GM21515 (cell line): ENCODE results near the gene HNRNPAB.

Source experiments
- ATAC-seq: cut with Tn5 transposase; IDR thresholded peaks from one replicate; pipeline ENCODE4 v1.9.1; 2021; ENCODE audit not compliant: unreplicated experiment

HNRNPAB gene

DNA sequence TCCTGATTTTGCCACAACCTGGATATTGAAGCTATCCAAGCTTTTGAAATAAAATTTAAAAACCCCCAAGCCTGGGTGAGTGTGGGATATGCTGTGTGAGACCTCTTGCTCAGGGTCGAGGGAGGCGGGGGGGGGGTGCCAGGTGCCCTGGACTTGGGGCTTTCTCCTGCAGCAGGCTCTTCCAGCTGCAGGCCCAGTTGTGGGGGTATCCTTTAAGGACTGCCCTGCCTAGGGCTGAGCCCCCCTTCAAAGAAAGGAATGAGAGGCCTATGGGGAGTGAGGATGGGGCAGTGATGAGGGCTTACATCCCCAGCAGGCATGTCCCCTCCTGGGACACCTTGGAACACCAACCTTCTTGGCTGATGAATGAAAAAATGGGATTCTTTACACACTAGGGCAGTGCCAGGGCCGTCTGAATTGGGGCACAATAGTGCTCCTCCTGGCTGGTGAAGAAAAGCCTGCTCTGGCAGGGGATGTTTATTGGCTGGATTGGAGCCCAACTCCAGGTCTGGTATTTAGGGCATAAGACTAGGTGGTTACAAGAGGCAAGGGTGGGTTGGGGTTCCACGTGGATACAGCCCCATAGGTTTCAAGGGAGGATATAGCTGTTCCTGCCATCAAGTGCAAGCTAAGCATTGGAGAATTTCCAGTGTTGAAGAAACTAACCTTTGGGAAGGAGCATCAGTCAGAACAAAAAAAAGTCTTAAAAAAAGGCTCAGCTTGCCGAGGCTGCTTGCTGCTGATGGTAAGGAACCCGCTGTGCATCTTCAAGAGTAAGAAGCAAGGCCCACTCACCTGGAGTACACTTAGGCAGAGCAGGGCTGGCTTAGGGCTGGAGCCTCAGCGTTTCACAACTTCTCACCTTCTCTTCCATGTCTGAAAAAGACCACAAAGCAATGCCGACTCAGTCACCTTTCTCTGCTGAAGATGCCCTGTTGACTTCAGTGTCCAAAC, 7.0 kb downstream of the HNRNPAB start:
- ATAC-seq = no peak

DNA sequence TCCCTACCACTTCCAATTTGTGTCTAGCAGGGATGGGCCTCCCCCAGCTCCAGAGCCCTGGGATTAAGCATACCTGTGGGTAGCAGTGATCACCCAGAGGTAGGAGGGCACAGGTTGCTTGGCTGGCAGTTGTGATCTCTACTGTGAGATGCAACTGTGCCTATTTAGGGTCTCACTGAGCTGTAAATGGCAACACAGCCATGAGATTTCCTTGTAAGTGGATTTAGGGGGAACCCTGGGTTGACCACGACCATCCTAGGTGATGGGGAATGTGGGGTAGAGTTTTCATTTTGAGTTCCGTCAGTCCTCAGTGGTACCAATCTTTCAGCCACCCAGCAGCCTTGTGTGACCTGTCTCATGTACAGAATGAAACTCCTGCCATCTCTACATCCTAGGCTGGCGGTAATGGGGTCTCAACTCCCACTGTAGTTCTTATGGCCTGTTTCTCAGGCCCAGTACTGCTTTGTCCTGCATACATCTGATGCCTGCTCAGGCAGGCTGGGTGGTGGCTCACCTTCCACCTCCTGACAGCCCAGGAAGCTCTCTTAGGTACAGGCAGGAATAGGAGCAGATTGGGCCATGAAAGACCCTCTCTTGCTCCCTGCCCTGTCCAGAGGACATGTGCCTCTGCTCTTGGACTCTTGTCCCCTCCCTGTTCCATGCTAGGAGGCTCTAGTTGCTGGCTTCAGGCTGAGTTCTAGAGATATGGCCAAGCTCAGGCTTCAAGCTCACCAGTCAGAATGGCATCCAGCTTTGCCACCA, 8.1 kb downstream of the HNRNPAB start:
- ATAC-seq = no peak

DNA sequence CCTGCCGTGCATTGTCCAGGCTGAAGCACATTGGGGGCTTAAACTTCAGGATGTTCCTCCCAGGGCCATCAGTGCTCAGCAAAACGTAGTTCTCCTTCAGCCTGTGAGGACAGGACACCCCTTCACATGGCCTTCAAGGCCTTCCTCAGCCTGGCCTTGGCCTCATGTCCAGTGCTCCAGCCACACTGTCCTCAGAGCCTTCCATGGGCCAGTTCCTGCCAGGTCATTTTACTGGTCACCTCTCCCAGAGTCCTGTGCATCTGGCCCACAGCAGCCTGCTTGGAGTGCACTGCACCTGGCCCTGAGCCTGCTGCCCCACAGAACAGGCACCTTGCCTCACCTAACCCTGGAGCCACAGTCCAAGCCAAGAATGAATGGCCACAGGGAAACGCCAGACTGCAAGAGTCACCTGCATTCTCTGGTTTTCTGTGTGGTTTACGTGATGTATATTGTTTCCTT, 8.7 kb downstream of the HNRNPAB start:
- ATAC-seq = no peak

DNA sequence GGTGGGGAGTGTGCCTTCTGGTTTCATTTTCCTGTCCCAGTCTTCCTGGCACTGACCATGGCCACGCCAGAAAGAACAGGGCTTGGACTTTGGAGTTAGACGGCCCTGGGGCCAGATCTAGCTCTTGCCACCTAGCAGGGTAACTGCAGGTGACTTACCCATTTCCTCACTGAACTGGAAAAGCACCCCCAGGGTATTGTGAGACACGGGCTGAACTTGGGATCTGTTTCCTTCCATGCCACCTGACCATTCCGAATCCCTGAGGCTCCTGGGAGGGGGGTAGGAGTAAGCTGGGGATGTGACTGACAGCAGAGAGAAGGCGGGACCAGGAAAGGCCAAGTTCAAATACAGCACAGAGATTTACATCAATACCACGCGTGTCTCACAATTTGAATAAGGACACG, 9.4 kb downstream of the HNRNPAB start:
- no peak for ATAC-seq

DNA sequence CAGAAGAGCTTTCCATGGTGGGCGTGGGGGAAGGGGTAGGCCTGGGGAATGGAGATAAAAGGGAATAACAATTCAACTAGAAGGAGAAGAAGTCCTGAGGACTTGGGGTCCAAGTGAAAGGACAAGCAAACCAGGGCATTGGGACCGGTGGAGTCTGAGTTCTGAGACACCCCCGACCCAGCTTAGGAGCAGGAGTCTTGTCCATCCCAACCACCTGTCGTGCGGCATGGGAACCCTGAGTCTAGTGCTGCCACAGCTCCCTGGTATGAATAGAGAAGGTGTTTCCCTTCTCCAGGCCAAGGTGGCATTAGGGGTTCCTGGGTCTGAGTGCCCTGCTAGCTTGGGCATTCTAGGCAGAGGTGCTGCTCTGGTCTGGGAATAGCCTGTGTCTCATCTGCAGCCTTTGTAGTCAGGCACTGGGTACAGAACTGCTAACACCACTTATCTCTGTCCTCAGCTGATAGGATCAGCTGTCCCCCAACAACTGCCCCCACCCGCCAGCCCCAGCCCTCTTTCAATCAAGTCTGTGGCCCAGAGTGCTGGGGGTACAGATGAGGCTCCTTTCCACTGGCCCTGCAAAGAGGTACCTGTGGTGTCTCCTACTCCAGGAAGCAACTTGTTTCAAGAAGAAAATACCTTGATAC, 9.9 kb downstream of the HNRNPAB start:
- ATAC-seq = no peak

DNA sequence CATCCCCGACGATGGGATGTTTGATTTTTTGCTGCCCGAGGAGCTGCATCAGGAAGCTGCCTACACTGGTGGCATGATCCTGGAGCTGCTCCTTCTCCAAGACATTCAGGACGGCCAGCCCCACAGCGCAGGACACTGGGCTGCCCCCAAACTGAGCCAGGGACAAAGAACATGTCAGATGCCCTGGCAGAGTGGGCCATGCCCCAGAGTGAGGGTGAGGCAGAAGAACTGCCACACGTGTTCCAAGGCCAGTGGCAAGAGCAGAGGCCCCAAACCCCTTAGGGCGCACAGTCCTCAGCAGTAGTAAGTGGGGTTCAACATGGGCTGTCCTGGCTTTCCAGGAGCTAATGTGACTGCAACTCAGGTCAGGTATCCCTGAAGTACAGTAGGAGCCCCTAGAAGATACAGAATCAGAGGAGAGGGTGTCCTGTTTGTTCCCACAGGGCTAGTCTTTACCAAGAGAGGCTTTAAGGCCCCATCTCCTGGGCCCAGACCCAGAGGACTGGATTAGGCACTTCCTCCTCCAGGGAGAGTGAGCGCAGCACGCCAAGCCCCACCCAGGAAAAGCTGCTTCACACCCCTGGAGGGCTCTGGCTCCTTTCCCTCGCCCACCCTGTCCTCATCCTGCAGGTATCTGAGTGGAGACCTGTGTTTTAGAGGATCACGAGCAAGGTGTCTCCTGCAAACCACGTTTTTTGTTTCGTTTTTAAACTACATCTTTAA, 11.1 kb downstream of the HNRNPAB start:
- ATAC-seq = no peak

DNA sequence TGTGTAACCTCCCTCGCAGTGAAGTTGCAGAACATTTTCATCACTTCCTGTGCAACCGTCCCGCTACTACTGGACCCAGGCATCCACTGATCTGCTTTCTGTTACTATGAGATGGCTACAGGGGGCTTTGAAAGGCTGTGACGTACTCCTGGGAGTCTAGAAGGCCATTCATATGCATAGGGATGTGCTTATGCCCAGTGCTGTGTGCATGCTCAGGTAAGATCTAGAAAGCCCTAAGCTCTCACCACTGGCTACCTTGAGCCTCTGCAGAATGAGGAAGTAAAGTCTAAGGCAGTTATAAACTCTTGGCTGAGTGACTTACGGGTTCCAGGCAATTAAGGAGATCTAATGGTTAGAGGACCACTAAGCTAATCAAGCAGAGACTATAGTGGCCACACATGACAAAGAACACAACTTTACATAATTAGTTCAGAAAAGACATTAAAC, 11.8 kb downstream of the HNRNPAB start:
- ATAC-seq = no peak

DNA sequence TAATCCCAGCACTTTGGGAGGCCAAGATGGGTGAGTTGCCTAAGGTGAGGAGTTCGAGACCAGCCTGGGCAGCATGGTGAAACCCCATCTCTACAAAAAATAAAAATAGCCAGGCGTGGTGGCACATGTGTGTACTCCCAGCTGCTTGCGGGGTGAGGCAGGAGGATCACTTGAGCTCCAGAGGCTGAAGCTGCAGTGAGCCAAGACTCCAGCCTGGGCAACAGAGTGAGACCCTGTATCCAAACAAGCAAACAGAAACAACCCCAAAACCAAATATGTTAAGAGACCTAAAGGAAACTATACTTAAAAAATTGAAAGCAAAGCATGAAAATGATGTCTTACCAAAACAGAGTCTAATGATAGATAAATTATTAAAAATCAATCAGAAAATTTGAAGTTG, 12.4 kb downstream of the HNRNPAB start:
- ATAC-seq = no peak

DNA sequence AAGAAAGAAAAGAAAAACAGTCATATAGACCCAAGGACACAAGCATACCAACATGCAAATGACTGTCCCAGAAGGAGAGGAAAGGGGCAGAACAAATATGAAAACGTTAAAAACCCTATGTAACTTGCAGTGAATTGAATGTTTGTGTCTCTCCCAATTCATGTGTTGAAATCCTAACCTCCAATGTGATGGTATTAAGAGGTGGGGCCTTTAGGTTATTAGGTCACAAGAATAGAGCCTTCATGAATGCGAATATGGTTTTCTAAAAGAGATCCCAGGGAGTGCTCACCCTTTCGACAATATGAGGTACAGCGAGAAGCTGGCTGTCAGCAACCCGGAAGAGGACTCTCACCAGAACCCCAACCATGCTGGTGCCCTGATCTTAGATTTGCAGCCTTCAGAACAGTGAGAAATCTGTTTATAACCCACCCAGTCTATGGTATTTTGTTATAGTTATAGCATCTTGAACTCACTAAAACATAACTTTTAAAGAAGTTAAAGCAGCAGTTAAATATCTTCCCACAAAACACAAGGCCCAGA, 14.0 kb downstream of the HNRNPAB start:
- no peak for ATAC-seq

DNA sequence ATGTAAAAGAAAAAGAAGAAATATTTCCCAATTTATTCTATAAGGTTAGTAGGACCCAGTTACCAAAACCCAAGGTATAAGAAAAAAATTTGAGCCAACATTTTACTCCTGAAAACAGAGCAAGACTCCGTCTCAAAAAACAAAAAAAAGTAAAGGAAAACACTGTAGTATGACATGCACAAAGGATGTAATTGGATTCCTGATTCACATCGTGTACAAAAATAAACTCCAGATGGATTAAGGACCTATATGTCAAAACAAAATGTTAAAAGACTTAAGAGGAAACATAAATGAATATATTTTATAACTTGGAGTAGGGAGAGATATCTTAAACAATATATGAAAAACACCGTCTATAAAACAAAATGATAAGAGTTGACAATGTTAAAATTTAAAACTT, 14.5 kb downstream of the HNRNPAB start:
- no peak for ATAC-seq

DNA sequence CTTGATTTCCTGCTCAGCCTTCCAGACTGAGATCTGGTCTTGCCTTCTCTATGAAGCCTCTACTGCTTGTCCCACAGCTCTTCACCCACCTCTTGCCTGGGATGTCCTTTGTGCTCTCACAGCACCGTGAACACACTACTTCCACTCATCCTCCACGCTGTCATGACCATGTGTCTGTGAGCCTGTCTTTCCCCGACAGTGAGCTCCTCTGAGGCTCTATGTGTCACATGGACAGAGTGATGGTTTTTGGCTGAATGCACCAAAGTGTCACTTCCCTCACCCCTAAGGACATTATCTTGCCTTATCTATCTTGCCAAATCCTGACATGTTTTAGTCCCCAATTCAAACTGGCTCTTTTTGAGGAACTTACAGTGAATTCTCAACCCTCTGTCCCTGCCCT, 16.9 kb downstream of the HNRNPAB start:
- ATAC-seq = no peak

DNA sequence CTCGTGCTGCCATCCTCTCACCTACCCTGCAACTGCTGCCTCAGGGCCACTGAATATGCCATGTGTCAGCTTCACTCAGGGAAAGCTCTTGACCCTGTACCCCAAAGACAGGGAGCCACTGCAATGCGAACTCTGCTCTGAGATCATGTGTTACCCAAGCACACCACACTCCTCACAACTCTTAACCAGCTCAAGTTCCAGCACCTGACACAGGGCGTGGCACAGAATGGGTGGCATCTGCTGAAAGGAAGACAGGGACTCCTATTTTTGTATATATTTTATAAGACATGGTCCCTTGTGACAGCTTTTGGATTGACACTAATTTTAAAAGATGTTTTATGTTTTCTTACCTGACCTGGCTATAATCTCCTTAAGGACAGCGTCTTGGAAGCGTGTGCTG, 17.5 kb downstream of the HNRNPAB start:
- ATAC-seq = no peak

DNA sequence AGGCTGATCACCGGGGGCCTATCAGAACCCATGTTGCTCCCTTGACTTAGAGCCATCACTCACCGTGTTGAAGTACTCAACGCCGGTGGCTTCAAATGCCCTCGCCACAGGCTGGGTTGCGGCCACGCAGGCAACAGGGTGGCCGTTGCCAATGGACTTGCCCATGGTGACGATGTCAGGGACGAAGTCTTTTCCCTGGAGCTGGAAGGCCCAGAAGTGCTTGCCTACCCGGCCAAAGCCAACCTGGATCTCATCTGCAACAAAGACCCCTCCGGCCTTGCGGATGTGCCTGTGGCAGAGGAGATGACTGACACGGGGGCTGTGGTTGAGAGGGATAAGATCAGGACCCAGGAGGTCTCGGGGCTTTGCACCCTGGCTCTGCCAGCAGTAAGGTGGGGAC, 18.0 kb downstream of the HNRNPAB start:
- ATAC-seq = no peak

DNA sequence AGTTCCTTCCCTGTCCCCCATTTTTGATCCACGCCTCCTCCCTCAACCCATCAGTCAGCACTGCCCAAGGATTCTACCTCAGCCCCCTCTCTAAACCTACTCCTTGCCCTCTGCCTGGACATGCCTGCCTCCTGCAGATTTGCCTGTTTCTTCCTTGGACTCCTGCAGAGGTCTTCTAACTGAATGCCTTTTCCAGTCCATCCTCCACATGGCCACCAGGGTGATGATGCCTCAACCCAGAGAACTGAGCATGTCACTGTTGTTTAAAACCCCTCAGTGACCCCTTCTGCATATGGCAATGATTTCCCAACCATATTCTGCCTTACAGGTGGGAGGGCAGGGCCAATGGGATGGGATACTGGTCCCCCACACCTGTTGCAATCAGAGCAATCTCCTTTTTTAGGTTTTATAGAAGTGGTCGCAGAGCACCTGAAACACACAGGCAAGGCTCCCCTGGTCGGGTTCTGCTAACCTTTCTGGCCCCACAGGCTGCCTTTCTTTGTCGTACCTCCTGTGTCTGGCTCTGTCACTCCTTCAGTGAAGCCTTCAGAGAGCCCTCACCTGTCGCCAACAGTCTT, 19.0 kb downstream of the HNRNPAB start:
- ATAC-seq = no peak

DNA sequence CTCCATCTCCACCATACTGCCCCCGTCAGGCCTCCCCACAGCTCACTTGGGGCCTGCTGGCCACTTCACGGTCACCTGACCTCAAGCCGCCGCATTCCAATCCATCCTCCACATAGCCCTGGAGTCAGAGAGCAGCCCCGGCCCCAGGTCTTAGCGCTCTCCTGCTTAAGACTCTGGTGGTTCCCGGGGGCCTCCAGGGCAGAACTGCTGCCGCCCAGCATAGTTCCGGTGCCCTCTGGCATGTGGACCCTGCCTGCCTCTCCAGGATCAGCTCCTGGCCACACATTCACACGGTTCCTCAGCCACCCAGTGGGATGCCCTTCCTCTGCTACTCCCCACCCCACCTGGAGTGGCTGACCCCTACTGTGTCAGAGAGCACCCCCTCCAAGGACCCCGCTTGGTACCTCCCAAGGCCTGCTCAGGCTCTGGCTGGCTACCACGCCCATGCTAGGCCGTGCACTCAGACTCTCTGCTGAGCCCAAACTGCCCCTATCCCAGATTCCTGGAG, 19.5 kb downstream of the HNRNPAB start:
- ATAC-seq = no peak

DNA sequence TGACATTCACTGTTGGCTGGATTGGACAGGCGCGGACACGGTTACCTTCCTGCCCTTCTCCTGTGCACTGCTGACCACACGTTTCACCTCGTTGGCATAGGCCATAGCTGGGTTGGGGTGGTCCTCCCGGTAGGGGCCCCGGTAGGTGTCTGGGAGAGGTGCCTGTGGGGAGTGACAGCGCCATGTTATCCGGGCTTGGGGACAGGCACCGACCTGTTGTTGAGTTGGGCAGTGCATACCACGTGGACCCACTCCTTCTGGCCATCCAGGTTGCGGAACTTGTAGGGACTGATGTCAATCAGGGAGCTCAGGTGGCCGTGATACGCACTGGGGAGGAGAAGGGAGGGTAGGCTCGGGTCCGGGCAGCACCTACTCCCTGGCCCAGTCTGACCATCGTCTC, 20.1 kb downstream of the HNRNPAB start:
- ATAC-seq = no peak

DNA sequence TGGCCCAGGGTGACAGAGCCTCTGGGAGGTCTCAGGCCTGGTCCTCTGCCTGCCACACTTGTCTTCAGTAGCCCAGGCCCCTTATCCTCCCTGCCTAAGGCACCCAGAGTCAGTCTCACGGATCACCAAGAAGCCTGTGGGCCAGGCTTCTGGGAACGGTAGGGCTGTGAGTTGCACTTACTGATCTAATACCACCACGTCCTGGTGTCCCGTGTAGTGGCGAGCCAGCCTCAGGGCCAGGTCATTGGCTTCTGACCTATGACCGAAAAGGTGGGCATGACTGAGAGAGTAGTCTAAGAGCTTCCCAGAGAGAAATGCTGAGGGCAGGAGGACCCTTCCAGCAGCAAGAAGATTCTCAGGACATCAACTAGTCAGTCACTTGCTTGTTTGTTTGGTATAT, 20.8 kb downstream of the HNRNPAB start:
- no peak for ATAC-seq

DNA sequence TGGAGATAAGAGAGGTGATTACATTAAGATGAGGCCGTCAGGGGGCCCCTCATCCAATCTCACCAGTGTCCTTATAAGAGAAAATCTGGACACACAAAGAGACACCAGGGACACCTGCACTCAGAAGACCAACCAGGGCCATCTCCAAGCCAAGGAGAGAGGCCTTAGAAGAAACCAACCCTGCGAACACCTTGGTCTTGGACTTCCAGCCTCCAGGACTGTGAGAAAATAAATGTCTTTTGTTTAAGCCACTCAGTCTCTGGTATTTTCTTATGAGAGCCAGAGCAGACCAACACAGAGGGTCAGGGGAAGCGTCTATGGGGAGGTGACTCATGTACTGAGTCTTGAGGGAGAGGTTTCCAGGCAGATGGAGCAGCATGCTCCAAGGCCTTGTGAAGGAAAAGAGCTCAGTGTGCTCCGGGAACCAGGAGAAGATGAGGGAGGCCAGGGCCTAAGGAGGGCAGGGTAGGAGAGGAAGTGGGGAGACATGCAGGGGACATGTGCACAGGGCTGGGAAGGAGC, 22.9 kb downstream of the HNRNPAB start:
- no peak for ATAC-seq

DNA sequence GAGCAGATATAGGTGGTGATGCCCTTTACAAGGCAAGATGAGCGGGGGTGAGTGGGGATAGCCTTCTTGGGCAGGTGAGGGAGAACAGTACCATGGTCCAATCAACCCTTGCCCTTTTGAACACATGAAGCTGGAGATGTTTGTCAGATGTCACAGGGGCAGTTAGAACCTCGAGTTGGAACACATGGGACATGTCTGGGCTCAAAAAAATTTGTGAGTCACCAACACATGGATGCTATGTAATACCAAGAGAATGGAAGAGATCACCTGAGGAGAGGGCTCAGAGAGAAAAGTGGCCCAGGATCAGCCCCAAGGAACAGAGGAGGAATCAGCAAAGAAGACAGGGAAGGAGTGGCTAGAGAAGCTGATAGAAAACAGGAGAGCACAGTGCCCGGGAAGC, 23.6 kb downstream of the HNRNPAB start:
- no peak for ATAC-seq

DNA sequence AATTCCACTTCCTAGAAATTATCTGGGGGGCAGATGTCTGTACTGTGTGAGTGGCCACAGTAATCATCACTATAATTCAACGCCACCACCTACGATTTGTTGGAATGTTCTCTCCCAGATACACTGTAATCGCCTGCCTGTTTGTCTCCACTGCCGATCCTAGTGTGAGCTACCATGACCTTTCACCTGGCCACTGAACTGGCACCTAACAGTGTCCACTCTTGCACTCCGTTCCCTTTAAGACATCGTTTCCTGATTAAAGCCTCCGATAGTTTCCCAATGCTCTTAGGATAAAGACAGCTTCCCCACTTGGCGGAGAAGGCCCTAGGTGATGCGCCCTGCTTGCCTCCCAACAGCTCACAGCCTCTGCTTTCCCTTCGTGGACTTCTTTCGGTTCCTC, 24.3 kb downstream of the HNRNPAB start:
- no peak for ATAC-seq
